DLD1 (cell line): ENCODE results near the gene FXYD4.

Experiments
- in situ Hi-C: cut with HindIII; loops from 2 replicates; pipeline ENCODE4 v1.10.0; 2017; ENCODE audit warnings: low sequenced_read_pairs

FXYD4 gene

GRCh38 chr10:43343126-43343525 lies 28.3 kb upstream of the FXYD4 start:
- in situ Hi-C loops: no loop called here

DNA sequence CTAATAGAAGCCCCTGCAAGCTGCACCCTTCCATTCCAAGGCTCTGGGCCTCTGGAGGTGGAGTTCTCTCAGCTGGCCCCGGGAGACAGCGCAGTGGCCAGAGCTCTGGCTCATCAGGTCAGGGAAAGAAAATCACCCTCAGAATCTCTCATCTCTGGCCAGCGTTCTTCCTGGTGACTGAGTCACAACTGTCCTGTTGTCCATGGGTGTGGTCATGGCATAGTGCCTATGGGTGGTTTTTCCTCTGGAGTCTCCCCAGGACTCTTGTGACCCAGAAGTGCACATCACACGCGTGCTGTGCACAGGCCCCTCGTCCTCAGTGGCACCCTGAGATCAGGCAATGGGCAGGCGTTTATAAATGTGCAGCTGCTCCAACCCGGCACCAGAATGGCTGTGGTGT lies 27.4 kb upstream of the FXYD4 start:
- in situ Hi-C loops: no loop called here

DNA sequence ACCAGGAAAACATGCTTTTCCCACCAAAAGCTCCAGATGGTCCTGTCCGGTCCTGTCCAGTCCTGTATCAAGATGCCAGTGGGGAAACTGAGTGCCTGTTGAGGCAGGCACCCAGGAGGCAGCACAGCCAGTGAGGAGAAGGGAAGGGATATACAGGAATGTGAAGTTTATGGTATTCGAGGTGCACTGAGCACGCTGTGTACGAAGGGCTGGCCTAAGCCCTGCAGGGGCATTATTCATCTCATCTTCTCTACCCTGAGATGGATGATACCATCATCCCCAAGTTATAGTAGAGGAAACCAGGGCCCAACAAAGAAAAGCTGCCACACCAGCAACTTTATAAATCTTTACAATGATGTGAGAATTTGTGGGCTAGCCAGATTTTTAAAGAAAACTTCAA lies 23.4 kb upstream of the FXYD4 start:
- in situ Hi-C loops: no loop called here

DNA sequence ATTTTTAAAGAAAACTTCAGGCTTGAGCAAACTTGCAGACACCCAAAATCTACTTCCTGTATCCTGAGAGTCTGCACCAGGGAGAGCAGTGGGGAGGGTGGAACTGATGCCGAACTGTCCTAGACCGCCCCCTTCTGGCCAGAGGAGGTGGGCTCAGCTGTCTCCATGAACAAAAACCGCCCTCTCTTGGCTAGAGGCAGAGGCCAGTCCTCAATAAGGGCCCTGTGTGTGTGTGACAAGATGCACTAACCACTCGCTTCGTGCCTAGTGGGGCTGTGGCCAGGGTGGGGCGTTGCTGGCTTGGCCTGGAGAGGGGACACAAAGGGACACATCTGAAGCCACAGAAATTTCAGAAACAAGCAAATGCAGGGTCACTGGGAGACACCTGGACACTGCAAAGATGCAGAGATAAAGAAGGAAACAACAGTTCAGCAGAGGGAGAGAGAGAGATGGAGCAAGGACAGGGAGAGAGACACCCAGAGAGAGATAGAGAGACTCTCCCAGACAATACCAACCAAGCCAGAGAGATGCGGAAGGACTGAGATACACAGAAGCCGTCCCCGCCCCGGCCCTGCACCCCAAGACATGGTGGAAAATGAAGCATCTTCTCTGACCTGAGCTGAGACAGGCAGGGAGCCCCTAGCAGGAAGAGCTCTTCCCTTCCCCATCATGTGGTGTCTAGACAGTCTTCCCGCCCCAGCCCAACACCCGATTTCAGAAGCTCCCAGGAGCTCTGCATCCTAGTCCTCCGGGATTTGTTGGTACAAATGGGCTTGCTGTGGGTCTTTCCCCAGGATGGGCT lies 22.7 kb upstream of the FXYD4 start:
- in situ Hi-C loops: no loop called here

- in situ Hi-C loops: no loop called here
Measured at GRCh38 chr10:43350156-43350555, 21.3 kb upstream of the FXYD4 start.

GRCh38 chr10:43350686-43351085 lies 20.8 kb upstream of the FXYD4 start:
- in situ Hi-C loops: no loop called here

GRCh38 chr10:43351301-43351700 lies 20.1 kb upstream of the FXYD4 start:
- in situ Hi-C loops: no loop called here

GRCh38 chr10:43352951-43353350 lies 18.5 kb upstream of the FXYD4 start:
- in situ Hi-C loops: no loop called here

- in situ Hi-C loops: no loop called here
Measured at GRCh38 chr10:43353495-43354329, 17.7 kb upstream of the FXYD4 start.

DNA sequence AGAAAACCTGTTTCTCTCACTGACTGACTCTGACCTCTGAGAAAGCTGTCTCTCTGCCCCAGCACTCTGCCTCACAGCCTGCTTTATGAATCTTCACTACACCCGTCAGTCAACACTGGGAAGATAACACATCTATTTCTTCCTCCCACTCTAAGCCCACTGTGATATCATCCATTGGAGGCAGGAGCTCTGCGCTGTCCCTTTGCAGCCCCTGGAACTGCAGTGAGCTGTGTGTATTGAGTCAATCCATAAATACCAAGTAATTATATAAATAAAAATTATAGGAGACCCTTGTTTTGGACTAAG lies 17.2 kb upstream of the FXYD4 start:
- in situ Hi-C loops: no loop called here

DNA sequence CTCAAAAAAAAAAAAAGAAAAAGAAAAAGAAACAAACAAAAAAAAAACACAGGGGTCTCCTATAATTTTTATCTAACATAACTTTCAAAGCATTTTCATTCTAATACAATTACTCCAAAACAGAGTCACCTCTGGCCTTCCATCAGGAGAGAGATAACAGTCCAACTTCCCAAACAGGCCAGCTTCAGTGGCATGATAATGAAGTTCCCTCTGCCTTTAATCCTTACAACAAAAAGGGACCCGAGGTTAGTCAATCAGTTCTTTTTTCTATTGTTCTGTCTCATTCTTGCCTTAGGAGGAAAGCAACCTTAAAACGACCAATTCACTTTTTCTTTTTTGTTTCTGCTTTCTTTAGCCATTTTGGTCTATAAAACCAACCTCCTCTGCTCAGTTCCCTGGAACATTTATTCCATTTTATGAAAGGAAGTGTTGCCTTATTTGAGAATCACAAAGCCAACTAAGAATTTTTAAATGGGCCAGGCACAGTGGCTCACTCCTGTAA lies 16.5 kb upstream of the FXYD4 start:
- in situ Hi-C loops: no loop called here

DNA sequence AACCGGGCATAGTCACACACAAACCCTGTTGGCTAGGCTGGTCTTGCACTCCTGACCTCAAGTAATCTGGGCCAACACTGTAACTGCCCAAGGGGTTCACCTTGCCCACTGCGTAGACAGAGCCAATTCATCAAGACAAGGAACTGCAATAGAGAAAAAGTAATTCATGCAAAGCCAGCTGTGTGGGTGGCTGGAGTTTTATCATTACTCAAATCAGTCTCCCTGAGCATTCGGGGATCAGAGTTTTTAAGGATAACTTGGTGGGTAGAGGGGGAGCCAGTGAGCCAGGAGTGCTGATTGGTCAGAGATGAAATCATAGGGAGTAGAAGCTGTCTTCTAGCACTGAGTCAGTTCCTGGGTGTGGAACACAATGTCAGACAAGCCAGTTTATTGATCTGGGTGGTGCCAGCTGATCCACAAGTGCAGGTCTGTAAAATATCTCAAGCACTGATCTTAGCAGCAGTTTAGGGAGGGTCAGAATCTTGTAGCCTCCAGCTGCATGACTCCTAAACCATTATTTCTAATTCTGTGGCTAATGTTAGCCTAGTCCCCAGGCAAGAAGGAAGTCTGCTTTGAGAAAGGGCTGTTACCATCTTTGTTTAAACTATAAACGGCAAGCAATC lies 15.6 kb upstream of the FXYD4 start:
- in situ Hi-C loops: no loop called here

DNA sequence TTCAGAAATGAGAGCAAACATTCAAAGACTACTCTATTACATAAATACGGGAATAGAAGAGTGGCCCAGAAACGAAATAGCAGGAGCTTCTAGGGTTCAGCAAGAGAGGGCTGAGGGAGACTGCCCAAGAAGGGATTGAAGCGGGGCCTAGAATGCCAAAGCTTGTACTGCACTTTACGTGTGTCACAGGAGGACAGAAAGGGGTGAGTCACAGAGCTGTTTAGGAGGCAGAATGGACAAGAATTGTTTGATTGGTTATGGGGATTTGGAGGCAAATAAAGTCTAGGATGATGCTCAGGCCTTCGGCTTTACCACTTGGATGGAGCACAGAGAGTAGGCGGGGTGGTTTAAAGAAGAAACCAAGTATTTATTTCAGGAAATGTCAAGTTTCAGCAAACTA lies 11.3 kb upstream of the FXYD4 start:
- in situ Hi-C loops: no loop called here

DNA sequence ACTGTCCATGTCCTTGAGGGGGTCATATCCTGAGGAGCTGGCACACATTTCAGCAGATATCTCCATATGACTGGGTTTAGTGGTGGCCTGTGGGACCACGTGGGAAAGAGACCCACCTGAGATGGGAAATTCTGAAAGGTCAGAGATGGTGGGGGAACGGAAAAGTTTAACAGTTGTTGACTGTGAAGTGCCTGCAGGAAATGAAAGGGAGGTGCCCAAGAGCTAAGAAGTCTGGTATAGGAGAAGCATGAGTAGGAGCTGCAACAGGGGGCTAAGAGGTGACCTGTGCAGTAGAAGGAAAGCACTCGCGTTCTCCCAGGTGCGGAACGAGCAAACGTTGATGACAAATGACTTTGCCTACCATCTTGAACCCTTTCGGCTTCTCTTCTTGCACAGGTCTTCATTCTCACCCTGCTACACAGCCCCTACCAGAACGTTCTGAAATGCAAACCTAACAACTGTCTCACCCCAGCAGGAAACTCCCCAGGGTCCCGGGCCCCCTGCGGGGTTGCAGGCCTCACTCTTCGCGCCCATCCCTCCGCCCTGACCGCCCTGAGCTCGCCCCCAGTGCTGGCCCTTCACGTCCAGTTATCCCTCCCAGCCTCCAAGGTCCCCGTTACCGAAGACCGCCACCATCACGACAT lies 9.8 kb upstream of the FXYD4 start:
- in situ Hi-C loops: no loop called here

DNA sequence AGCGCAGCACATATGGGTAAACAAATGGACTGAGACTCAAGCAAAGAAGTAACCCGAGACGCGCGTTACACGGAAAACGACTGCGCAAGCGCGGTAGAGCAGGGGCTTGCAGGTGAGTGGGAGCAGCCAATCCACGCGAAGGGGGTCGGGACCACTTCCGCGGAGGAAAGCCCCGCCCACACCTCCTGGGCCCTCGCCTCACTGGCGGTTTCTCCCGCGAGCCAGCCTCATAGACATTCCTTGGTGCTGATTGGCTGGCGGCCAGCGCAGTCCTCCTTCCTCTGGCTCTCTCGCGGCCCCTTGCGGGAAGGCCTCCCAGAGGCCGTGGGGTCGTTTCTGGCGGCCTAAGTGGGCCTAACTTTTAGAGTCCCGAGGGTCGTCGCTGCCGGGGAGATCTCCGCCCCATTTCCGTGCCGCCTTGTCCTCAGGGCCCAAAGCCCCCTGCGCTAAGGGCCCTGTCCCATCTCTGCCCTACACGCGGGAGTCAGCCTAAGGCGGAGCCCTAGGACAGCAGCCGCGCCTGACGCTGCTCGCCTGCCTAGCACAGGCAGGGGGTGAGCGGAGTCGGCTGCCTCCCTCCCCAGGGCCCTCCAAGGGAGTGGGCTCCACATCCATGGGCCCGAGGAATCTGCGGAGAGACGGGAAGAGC lies 9.1 kb upstream of the FXYD4 start:
- in situ Hi-C loops: no loop called here

GRCh38 chr10:43365001-43365400 lies 6.4 kb upstream of the FXYD4 start:
- in situ Hi-C loops: no loop called here

DNA sequence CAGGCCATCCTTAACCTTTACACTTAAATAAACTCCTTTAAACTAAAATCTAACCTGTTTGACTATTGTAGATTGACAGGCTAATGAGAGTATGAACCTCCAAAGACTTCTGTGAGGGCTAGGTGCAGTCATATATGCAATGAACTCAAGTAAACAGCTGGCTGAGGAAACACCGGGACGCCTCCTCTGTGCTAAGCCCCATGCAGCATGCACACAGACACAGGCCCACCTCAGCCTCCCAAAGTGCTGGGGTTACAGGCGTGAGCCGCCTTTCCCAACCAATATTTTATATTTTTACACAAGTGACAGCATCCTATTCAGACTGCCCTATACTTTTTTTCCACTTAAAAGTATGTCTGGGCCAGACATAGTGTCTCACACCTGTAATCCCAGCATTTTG lies 1.5 kb upstream of the FXYD4 start:
- in situ Hi-C loops: no loop called here

DNA sequence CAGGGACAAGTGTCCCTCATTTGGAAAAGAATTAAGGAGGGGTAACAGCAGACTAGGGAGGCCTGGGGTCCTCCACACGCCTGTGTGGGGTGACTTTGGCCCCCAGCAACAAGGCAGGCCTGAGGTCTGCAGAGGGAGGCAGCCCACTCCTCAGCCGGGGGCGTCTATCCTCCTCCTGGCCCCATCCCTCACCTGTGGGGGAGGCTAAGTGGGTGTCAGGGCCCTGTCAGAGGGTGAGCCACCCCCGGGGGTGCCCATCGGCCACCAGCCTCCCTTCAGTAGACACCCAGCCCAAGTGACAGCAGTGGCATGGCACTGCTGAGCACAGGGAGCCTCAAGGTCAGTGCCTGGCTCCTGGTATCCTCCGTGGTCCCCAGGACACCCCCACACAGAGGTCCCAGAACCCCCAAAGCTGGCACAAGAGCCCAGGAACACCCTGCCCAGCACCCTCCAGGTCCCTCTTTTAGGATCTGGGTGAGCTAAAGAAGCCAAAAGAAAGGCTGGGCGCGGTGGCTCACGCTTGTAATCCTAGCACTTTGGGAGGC lies 693 bp upstream of the FXYD4 start:
- in situ Hi-C loops: no loop called here

DNA sequence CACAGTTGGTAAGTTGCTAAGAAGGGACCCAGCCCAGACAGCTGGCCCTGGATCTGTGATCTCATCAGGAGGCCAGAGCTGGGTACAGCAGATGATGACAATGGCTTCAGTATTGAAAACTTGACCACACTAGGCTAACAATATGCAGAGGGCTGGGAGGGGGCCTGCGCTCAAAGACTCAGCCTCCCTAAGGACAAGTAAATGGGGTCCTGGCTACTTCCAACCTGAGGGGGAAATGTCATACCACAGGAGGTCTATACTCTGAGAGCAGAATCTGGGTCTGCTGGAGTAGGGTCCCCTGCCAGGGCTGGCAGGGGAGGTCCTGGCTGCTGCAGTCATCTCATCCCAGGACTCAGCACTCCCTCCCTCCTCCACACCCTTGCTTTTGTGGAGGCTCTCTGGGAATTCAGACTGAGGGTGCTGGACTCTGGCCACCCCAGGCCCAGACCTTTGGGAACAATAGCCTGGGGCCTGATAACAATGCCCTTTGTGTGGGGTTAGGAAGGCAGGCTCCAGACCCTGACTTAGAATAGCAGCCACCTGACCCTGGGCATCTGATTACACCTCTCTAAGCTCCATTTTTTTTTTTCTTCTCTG lies 1.4 kb downstream of the FXYD4 start:
- in situ Hi-C loops: no loop called here

DNA sequence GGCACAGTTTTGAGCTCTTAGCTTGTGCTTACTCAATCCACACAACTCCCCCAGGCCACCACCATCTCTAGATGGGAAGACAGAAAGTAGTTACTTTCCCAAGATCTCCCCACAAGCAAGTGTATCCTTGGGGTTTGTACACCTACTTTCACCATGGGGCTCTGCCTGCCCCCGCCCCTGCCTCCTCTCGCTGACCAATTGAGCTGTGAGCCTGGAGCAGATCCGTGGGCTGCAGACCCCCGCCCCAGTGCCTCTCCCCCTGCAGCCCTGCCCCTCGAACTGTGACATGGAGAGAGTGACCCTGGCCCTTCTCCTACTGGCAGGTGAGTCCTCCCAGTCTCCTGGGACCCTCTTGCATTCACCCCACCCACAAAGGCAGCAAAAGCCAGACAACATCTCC lies 2.0 kb downstream of the FXYD4 start:
- in situ Hi-C loops: no loop called here
